ENCODE measurements around the gene HTR6. TPM values are rescaled to one million over a fixed set of nuclear protein-coding genes. Genes with fewer than 3 reads are reported as not detected.

Gene HTR6
- total RNA-seq, 1 experiment from 2014 or later = not detected

GRCh38 chr1:19703280-19703679 lies 38.6 kb downstream of the HTR6 start:
- no peak for DNase-seq
- Mint-ChIP-seq H3K27me3 (ENCODE audit: unreplicated experiment) (no peaks in the 10 kb centered on the region), H3K9me3 (ENCODE audit: low read depth, unreplicated experiment) (no peaks in the 10 kb centered on the region), H3K36me3 (ENCODE audit: insufficient read depth, unreplicated experiment) (no peaks in the 10 kb centered on the region), H3K4me1 (ENCODE audit: low read depth, unreplicated experiment) (no peaks in the 10 kb centered on the region), H3K27ac (ENCODE audit: unreplicated experiment) (no peak overlapping the region), H3K4me3 (ENCODE audit: low read depth, unreplicated experiment) (no peak overlapping the region)
- no TSS peak for BruUV-seq (replicated peaks)
- CTCF ChIA-PET = interaction anchor here (1.1 to 1.5 kb wide), 2 partner anchors 9 to 12 kb away, joined by 7 to 8 read pairs; no protein-coding TSS in a partner anchor
- TF ChIP-seq CTCF (IDR thresholded peaks at IDR 0.05; ENCODE audit: unreplicated experiment) = no peak
- intact Hi-C loops (cut with micrococcal nuclease; ENCODE audit: unreplicated experiment) = no loop called here

GRCh38 chr1:19704247-19705113 lies 39.8 kb downstream of the HTR6 start:
- peak; percentile 77 for TF ChIP-seq CTCF (IDR thresholded peaks at IDR 0.05; ENCODE audit: unreplicated experiment)
- H3K27me3 Mint-ChIP-seq (ENCODE audit: unreplicated experiment) = no peaks in the 10 kb centered on the region
- intact Hi-C loops (cut with micrococcal nuclease; ENCODE audit: unreplicated experiment) = no loop called here
- CTCF ChIA-PET = interaction anchor here (0.5 to 1.6 kb wide), 5 partner anchors 10 to 217 kb away, joined by 4 to 10 read pairs (median 7); no protein-coding TSS in a partner anchor
- peak; percentile 72 for DNase-seq
- no TSS peak for BruUV-seq (replicated peaks)
- no peaks in the 10 kb centered on the region for H3K9me3 Mint-ChIP-seq (ENCODE audit: low read depth, unreplicated experiment)
- H3K36me3 Mint-ChIP-seq (ENCODE audit: insufficient read depth, unreplicated experiment) = no peaks in the 10 kb centered on the region
- H3K4me1 Mint-ChIP-seq (ENCODE audit: low read depth, unreplicated experiment) = no peaks in the 10 kb centered on the region
- H3K4me3 Mint-ChIP-seq (ENCODE audit: low read depth, unreplicated experiment) = no peak overlapping the region
- no peak overlapping the region for H3K27ac Mint-ChIP-seq (ENCODE audit: unreplicated experiment)

GRCh38 chr1:19705464-19705863 lies 40.8 kb downstream of the HTR6 start:
- BruUV-seq (replicated peaks) = no TSS peak
- Mint-ChIP-seq H3K4me1 (ENCODE audit: low read depth, unreplicated experiment) (no peaks in the 10 kb centered on the region), H3K27me3 (ENCODE audit: unreplicated experiment) (no peaks in the 10 kb centered on the region), H3K36me3 (ENCODE audit: insufficient read depth, unreplicated experiment) (no peaks in the 10 kb centered on the region), H3K27ac (ENCODE audit: unreplicated experiment) (no peak overlapping the region), H3K4me3 (ENCODE audit: low read depth, unreplicated experiment) (no peak overlapping the region), H3K9me3 (ENCODE audit: low read depth, unreplicated experiment) (no peaks in the 10 kb centered on the region)
- intact Hi-C loops (cut with micrococcal nuclease; ENCODE audit: unreplicated experiment) = no loop called here
- CTCF ChIA-PET = interaction anchor here (0.7 to 1.6 kb wide), 3 partner anchors 44 to 247 kb away, joined by 4 to 10 read pairs (median 7); no protein-coding TSS in a partner anchor
- TF ChIP-seq CTCF (IDR thresholded peaks at IDR 0.05; ENCODE audit: unreplicated experiment) = no peak
- no peak for DNase-seq

GRCh38 chr1:19706136-19706535 lies 41.5 kb downstream of the HTR6 start:
- Mint-ChIP-seq H3K27me3 (ENCODE audit: unreplicated experiment) (no peaks in the 10 kb centered on the region), H3K36me3 (ENCODE audit: insufficient read depth, unreplicated experiment) (no peaks in the 10 kb centered on the region), H3K4me3 (ENCODE audit: low read depth, unreplicated experiment) (no peak overlapping the region), H3K4me1 (ENCODE audit: low read depth, unreplicated experiment) (no peaks in the 10 kb centered on the region), H3K27ac (ENCODE audit: unreplicated experiment) (no peak overlapping the region), H3K9me3 (ENCODE audit: low read depth, unreplicated experiment) (no peaks in the 10 kb centered on the region)
- CTCF ChIA-PET = no interaction called here
- no TSS peak for BruUV-seq (replicated peaks)
- intact Hi-C loops (cut with micrococcal nuclease; ENCODE audit: unreplicated experiment) = no loop called here
- TF ChIP-seq CTCF (IDR thresholded peaks at IDR 0.05; ENCODE audit: unreplicated experiment) = no peak
- no peak for DNase-seq
